Measurements from ENCODE around the gene ATP10A. TPM values are rescaled to one million over a fixed set of nuclear protein-coding genes. Genes with fewer than 3 reads are reported as not detected.

Gene ATP10A
- polyA plus RNA-seq, 1 donor from 2014 or later = not detected

- no peaks in the 10 kb centered on the region for H3K9me2 ChIP-seq (ENCODE audit: insufficient read depth, low read length)
- no peaks in the 10 kb centered on the region for H3K79me2 ChIP-seq (replicated peaks; ENCODE audit: insufficient read depth, low read length)
- no peak overlapping the region for H3K9ac ChIP-seq (ENCODE audit: low read length)
- H3K36me3 ChIP-seq (ENCODE audit: insufficient read depth, low read length) = no peaks in the 10 kb centered on the region
- H3K9me3 ChIP-seq (ENCODE audit: low read length) = no peaks in the 10 kb centered on the region
- no peak for TF ChIP-seq REST (IDR thresholded peaks at IDR 0.05; ENCODE audit: borderline replicate concordance)
- no peak for TF ChIP-seq EP300 (conservative IDR thresholded peaks at IDR 0.05; ENCODE audit: poor library complexity, severe bottlenecking)
- TF ChIP-seq MXI1 (conservative IDR thresholded peaks at IDR 0.05; ENCODE audit: poor library complexity, severe bottlenecking) = no peak
- no peak for TF ChIP-seq SMC3 (conservative IDR thresholded peaks at IDR 0.05; ENCODE audit: poor library complexity)
- TF ChIP-seq EZH2 (IDR thresholded peaks at IDR 0.05; ENCODE audit: borderline replicate concordance, insufficient read depth, low read length, poor library complexity, severe bottlenecking) = no peak
- no peak for TF ChIP-seq RAD21 (conservative IDR thresholded peaks at IDR 0.05)
- TF ChIP-seq CTCF (IDR thresholded peaks at IDR 0.05; ENCODE audit: poor library complexity, severe bottlenecking) = no peak
- no peak for TF ChIP-seq POLR2AphosphoS5 (IDR thresholded peaks at IDR 0.05)
- TF ChIP-seq TAF1 (IDR thresholded peaks at IDR 0.05; ENCODE audit: low read depth) = no peak
- no peak overlapping the region for H3K4me2 ChIP-seq (ENCODE audit: low read length)
- no peak overlapping the region for H3K27ac ChIP-seq (ENCODE audit: low read length)
- H2AFZ ChIP-seq (ENCODE audit: low read depth, low read length) = no peak overlapping the region
- H4K20me1 ChIP-seq (ENCODE audit: insufficient read depth) = no peaks in the 10 kb centered on the region
- no peak overlapping the region for H3K4me3 ChIP-seq (ENCODE audit: low read length)
- no peaks in the 10 kb centered on the region for H3F3A ChIP-seq (ENCODE audit: insufficient read depth, low read length, poor library complexity, severe bottlenecking)
- no peaks in the 10 kb centered on the region for H3K27me3 ChIP-seq (ENCODE audit: insufficient read depth, low read depth, low read length)
These were observed 134.3 kb downstream of the ATP10A start for GRCh38 chr15:25728816-25729215.

GRCh38 chr15:25727867-25728600, 135.1 kb downstream of the ATP10A start:
- TF ChIP-seq RAD21 (conservative IDR thresholded peaks at IDR 0.05) (no peak), MXI1 (conservative IDR thresholded peaks at IDR 0.05; ENCODE audit: poor library complexity, severe bottlenecking) (no peak), EZH2 (IDR thresholded peaks at IDR 0.05; ENCODE audit: borderline replicate concordance, insufficient read depth, low read length, poor library complexity, severe bottlenecking) (no peak), REST (IDR thresholded peaks at IDR 0.05; ENCODE audit: borderline replicate concordance) (no peak), POLR2AphosphoS5 (IDR thresholded peaks at IDR 0.05) (no peak), CTCF (IDR thresholded peaks at IDR 0.05; ENCODE audit: poor library complexity, severe bottlenecking) (no peak), TAF1 (IDR thresholded peaks at IDR 0.05; ENCODE audit: low read depth) (no peak)
- no peaks in the 10 kb centered on the region for H3K27me3 ChIP-seq (ENCODE audit: insufficient read depth, low read depth, low read length)
- no peak overlapping the region for H3K4me3 ChIP-seq (ENCODE audit: low read length)
- H4K20me1 ChIP-seq (ENCODE audit: insufficient read depth) = no peaks in the 10 kb centered on the region
- H3K9ac ChIP-seq (ENCODE audit: low read length) = no peak overlapping the region
- no peaks in the 10 kb centered on the region for H3K79me2 ChIP-seq (replicated peaks; ENCODE audit: insufficient read depth, low read length)
- H3K36me3 ChIP-seq (ENCODE audit: insufficient read depth, low read length) = no peaks in the 10 kb centered on the region
- H3F3A ChIP-seq (ENCODE audit: insufficient read depth, low read length, poor library complexity, severe bottlenecking) = no peaks in the 10 kb centered on the region
- no peaks in the 10 kb centered on the region for H3K9me2 ChIP-seq (ENCODE audit: insufficient read depth, low read length)
- no peak overlapping the region for H2AFZ ChIP-seq (ENCODE audit: low read depth, low read length)
- H3K27ac ChIP-seq (ENCODE audit: low read length) = no peak overlapping the region
- no peaks in the 10 kb centered on the region for H3K9me3 ChIP-seq (ENCODE audit: low read length)
- H3K4me2 ChIP-seq (ENCODE audit: low read length) = no peak overlapping the region

Measured in neural cell (in vitro differentiated cells).